Fibroblast of peridontal ligament (primary cell): ENCODE results near the gene OR1N2.
"Not testable (repeated sequence)": the region's sequence is repeated elsewhere in the genome, so short reads cannot be mapped to it uniquely, and the experiment has no call there.

ENCODE experiments used
- DNase-seq: peaks from one replicate; pipeline ENCODE4 v3.0.0-alpha.2; 2010; ENCODE audit errors: extremely low read depth

The OR1N2 gene, protein sequence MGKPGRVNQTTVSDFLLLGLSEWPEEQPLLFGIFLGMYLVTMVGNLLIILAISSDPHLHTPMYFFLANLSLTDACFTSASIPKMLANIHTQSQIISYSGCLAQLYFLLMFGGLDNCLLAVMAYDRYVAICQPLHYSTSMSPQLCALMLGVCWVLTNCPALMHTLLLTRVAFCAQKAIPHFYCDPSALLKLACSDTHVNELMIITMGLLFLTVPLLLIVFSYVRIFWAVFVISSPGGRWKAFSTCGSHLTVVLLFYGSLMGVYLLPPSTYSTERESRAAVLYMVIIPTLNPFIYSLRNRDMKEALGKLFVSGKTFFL

DNA sequence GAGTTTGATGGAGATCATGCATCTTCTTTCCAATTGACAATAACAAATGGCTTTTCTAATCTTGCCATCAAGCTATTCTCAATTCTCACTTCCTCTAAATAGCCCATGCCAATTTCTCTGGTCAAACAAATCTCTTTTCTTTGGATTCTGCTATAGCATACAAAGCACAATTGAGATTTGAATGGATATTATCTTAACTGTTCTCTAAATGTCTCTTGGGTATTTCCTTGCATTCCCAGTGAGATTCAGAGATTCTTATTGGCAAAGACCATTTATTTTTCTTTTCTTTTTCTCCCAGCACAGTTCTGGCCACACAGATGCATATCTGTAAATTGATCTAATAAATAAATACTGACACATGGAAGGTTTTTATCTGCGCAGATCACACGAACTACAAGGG is at the start of gene OR1N2:
OR1N2 (plus strand) TSS at position 301 of the 400 bp plus-strand sequence. CDS start 100 bp downstream, outside the sequence.
- DNase-seq = no peak

DNA sequence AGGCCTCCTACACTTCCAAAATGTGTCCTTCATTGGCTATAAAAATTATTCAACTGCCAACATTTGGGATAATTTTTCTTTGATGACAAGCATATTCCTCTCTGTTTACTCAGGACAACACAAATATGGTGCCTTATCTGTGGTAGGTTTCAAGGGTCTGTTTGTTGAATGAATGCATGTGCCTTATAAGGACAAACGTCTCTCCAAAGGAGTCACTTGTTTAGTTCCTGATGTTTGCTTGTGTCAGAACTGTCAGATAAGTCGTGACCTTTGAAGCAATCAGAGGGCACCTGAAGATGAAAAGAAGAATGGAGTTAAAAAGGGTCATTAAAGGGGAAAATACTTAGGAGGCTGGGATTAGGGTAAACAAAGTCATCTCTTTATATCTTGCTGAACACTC is 45.9 kb upstream of the OR1N2 start:
- no peak for DNase-seq

DNA sequence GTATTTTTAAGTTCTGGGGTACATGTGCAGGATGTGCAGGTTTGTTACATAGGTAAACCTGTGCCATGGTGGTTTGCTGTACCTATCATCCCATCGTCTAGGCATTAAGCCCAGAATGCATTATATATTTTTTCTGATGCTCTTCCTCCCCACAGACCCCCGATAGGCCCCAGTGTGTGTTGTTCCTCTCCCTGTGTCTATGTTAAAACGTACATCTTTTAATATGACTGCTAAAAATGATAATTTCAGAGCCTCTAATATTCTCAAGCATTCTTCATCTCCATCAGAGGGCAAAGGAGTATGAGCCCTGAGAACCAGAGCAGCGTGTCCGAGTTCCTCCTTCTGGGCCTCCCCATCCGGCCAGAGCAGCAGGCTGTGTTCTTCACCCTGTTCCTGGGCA is 42.4 kb upstream of the OR1N2 start, which contains the start of gene OR1J2:
OR1J2 (plus strand) TSS at position 301 of the 400 bp plus-strand sequence; CDS start at position 301, 0 bp downstream.
- DNase-seq = no peak

DNA sequence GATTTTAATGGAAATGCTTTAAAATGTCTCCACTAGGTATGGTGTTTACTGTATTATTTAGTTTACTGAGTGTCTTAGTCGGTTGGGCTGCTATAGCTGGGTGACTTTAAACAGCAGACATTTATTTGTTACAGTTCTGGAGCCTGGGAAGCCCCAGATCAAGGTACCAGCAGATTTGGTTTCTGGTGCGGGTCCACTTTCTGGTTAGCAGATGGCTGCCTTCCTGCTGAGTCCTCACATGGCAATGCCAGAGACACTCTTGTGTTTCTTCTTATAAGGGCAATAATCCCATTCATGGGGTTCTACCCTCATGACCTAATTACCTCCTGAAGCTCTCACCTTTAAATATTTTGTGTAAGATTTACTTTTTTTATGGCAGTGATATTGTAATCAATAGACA is 34.7 kb upstream of the OR1N2 start:
- DNase-seq = no peak

DNA sequence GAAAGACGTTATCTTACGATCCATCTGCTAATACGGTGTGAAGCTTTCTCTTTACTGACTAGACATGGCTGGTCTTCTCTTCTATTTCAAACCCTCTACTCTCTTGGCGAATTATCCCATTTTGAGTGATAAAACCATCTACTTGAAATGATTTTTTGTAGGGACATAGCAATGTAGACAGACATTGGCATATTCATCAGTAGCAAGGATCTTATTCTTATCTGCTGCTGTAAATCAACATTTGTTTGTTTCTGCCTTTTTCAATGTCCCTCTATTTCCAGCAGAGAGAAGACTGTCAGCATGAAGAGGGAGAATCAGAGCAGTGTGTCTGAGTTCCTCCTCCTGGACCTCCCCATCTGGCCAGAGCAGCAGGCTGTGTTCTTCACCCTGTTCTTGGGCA is 34.1 kb upstream of the OR1N2 start, which contains the start of gene OR1J4:
OR1J4 (plus strand) TSS at position 301 of the 400 bp plus-strand sequence; CDS start at position 301, 0 bp downstream.
- DNase-seq = no peak

DNA sequence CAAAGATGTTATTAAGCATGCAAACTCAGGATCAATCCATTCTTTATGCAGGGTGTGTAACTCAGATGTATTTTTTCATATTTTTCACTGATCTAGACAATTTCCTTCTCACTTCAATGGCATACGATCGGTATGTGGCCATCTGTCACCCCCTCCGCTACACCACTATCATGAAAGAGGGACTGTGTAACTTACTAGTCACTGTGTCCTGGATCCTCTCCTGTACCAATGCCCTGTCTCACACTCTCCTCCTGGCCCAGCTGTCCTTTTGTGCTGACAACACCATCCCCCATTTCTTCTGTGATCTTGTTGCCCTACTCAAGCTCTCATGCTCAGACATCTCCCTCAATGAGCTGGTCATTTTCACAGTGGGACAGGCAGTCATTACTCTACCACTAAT is 33.5 kb upstream of the OR1N2 start:
- no peak for DNase-seq

DNA sequence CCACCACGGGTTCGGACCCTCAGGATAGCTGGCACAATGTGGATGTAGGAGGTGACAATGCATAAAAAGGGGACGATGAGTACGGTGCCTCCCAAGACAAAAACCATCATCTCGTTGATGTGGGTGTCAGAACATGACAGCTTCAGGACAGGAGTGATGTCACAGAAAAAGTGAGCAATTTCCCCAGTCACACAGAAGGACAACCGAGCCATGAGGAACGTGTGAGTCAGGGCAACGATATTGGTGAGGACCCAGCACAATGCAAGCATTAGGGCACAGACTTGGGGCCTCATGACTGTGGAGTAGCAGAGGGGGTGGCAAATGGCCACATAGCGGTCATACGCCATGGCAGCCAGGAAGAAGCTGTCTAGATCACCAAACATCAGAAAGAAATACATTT is 26.3 kb upstream of the OR1N2 start:
- no peak for DNase-seq

DNA sequence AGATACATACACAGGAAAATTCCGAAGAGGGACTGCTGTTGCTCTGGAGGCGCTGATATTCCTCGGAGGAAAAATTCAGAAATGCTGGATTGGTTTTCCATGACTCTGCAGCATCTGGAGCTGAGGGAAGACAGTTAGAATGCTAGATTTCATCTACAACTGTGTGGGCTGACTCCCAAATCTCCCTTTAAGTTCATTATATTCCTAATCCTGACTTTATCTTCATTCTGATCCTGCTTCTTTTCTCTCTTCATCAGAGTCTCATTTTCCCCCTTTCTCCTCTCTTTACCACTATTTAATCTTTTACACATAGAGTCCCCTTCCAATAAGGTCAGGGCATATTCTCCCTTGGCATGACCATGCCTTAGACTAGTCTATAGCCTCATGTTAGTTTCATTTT is 25.7 kb upstream of the OR1N2 start, which contains the start of gene OR1N1:
OR1N1 (minus strand) TSS at position 101 of the 400 bp plus-strand sequence; CDS start at position 101, 0 bp downstream.
- DNase-seq = no peak

DNA sequence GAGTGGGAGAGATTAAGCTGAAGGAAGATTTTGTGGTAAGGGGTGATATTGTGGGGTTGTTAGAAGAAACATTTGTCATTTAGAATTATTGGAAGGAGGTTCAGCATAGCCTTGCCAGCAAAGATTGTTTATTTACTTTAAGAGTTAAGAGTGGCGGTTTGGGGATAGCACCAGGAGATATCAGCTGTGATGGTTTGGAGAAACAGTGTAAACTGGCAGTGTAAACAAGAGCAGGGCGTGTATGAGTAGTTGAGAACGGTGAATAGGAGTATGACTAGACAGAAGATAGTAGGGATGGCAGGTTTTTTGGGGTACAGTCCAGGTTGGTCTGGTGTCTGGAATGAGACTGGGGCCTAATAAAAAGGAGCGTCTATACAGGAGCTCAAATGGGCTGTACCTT is 21.8 kb upstream of the OR1N2 start:
- not testable (repeated sequence) for DNase-seq

DNA sequence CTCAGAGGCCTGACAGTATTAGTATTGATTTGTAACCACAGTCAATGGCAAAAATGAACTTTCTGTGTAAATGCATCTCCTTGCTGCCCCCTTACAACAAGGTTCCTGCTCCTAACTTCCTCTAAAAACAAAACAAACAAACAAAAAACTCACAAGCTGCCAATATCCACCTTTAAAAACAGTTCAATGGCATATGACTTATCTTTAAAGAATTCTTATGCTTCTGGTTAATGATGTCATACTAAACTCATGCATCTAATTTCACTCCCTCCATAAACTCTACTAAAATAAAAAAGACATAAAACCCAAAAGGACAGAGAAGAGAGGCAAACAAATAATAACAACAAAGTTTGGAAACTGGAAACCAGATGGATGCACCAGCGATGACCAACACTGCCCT is 16.8 kb upstream of the OR1N2 start:
- DNase-seq = peak; percentile 4

DNA sequence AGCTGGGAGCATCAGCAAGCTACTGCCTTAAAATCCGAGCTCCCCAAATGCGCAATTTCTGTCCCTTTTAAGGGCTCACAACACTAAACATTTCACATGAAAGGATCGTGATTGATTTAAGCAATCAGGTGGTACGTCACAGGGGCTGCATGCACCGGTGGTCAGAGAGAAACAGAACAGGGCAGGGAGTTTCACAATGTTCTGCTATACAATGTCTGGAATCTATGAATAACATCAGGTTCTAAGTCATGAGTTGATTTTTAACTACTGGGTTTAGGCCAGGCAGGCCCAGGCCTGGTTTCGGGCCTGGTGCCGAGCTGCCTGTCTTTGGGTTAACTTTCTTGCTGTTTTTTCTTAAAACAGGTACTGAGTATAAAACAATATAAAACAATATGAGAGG is 15.8 kb upstream of the OR1N2 start:
- not testable (repeated sequence) for DNase-seq

DNA sequence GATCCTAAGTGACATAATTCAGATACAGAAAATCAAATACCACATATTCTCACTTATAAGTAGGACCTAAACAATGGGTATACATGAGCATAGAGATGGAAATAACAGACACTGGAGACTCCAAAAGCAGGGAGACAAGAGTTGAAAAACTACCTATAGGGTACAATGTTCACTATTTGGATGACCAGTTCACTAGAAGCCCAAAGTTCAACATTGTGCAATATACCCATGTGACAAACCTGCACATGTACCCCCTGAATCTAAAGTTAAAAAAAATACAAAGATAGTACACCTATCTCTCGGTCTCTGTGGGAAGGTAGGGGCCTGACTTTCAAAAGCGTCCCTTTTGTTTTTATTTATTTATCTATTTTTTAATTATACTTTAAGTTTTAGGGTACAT is 14.2 kb upstream of the OR1N2 start:
- DNase-seq = no peak

DNA sequence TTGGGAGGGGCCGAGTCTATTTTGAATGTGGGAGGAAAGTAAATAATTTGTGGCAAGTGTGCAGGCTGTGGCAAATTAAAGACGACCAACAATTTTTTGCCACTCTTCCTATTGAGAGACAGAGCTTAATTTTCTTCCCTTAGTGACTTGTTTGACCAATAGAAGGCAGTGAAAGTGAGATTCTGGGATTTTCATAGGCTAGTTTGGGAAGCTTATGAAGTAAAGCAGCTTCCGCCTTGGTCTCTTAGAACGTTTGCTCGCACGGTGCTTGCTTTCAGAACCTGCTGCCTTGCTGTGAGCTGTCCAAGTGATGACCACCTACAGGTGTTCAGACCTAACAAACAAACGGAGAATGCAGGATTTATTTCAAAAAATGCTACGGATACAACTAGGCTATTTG is 6.7 kb upstream of the OR1N2 start:
- peak; percentile 1 for DNase-seq

DNA sequence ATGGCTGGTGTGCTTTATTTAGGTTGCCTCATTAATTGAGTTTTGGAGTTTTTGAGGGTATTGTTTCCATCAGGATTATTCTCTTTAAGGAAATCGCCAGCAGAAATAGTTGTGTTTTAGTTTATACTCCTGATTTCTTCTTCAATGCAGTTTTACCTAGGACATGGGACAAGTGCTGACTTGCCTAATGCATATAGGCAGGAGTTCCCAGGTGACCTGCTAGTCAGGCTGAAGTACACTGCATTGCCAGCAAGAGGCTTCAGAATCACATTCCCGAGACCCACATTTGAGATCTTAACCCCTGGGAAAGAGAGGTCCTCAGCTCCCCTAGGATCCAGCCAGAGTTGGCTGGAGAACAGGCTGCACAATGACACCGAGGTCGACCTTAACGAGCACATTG is 1.5 kb upstream of the OR1N2 start:
- DNase-seq = no peak

DNA sequence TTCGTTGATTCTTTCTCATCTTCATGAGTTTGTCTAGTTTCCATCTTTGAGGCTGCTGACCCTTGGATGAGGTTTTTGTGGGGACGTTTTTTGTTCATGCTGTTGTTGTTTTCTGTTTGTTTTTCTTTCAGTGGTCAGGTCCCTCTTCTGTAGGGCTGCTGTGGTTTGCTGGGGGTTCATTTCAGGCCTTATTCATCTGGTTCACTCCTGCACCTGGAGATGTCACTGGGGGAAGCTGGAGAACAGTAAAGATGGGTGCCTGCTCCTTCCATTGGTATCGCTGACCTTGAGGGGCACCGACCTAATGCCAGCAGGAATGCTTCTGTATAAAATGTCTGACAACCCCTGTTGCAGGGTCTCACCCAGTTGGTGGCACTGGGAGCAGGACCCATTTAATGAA is 8.5 kb downstream of the OR1N2 start:
- DNase-seq = no peak

DNA sequence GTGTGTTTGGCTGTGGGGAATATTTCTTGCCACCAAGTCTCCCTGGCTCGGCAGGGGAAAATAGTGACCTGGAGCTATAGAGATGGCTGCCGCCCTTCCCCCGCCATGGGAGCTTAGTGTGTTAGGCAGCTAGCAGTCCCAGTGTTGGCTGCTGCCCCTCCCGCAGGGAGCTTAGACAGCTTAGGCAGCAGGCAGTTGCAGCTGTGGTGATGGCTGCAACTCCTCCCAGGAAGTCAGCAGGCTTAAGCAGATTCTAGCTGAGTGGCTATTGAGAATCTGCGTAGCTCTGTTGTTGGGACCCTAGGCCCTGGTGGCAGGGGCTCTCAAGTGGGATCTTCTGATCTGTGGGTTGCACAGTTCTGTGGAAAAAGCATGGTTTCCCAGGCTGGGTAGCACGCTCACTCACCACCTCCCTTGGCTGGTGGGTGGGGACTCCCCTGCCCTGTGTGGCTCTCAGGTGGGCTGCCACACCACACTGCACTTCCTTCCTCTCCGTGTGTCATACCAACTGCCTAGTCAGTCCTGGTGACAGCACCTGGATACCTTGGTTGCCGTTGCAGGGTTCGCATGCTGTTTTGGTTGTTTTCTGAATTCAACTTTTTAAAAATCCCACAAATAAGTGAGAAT is 9.3 kb downstream of the OR1N2 start:
- no peak for DNase-seq

DNA sequence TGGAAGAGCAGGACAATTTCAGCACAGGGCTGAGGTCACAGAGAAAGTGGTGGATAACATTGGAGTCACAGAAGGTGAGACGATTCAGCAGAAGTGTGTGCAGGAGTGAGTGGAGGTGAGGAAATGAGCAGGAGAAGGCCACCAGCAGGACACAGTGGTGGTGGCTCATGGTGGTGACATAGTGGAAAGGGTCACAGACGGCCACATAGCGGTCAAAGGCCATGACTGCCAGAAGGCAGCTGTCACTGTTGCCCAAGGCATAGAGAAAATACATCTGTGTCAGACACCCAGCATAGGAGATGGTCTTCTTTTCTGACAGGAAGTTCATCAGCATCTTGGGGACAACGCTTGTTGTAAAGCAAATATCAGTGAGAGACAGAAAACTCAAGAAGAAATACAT is 15.0 kb downstream of the OR1N2 start:
- no peak for DNase-seq

DNA sequence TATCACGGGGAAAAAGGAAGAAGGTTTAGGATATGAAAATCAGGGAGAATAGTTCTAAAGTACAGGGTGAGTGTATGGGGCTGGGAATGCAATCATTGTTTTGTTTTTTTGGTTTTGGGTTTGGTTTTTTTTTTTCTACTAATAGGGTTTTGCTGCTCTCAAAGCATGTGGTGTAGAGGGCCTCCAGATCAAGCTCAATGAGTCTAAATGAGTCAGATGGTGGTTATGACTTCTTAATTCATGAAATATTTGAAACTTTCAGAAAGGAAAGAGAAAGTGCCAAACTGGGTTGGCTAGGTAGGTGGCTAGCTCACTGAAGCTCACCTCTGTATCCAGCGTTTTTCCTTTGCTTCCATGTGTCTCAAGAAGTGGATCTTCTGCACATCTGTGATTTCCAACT is 19.5 kb downstream of the OR1N2 start:
- DNase-seq = peak; percentile 3

DNA sequence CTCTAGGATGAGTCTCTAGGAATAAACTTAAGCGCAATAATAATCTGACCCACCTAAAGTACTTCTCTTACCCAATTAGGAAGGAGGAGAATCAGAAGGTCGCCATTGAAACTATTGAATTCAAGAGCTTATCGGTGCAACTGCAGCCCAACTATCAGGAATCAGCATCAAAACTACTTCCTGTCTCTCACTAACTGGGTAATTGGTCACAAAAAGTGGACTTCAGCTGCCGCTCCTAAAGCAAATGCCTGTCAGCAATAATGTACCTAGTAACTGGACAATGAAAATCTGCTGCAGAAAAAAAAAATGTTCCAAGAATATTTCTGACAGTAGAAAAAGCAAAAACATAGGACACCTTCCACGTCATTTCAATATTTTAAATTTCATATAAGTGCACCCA is 27.0 kb downstream of the OR1N2 start:
- DNase-seq = no peak

DNA sequence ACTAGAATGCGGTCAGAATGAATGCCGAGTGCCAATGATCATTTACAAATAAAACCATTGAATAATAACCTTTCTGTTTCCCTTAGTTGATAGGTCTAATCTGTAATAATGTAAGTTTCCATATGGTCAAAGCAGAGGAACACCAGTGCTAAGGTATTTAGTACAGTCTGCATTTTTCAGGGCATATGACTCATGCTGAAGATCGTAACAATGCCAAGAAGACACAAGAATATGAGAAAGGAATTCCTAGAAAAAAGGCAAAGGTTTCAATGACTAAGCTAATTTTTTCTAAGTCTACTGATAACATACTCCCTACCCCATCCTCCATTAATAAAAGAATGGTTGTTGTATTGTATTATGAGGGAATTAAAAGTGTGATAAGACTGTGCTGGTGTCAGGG is 27.4 kb downstream of the OR1N2 start:
- peak; percentile 37 for DNase-seq

DNA sequence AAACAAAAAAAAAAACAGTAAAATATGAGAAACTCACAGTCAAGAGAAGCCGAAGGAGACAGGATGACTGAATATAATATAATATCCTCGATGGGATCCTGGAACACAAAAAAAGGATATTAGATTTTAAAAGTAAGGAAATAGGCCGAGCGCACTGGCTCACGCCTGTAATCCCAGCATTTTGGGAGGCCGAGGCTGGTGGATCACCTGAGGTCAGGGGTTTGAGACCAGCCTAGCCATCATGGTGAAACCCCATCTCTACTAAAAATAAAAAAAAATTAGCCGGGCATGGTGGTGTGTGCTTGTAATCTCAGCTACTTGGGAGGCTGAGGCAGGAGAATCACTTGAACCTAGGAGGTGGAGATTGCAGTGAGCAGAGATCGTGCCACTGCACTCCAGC is 30.4 kb downstream of the OR1N2 start, which contains the start of gene OR1L8:
OR1L8 (minus strand) TSS at position 101 of the 400 bp plus-strand sequence. CDS start 14,907 bp downstream, outside the sequence.
- not testable (repeated sequence) for DNase-seq
